ENCODE results near the gene GALNTL6. TPM values are rescaled to one million over a fixed set of nuclear protein-coding genes. Genes with fewer than 3 reads are reported as not detected.

Gene GALNTL6
- total and polyA plus RNA-seq, 2 of the 4 experiments (the other 2 are of a cell fraction): under 0.01 TPM; not detected in 1

GRCh38 chr4:172045981-172046380 lies 232.8 kb downstream of the GALNTL6 start:
- no peak overlapping the region for H2BK15ac ChIP-seq (ENCODE audit: low read depth, low read length)
- H3K23ac ChIP-seq (ENCODE audit: low read depth, low read length): no peak overlapping the region
- ChIA-PET POLR2A (ENCODE audit: unreplicated experiment) (no interaction called here), CTCF (no interaction called here)
- no peak overlapping the region for H2BK5ac ChIP-seq (ENCODE audit: low read depth, low read length, poor library complexity, severe bottlenecking)
- no peak overlapping the region for H3K18ac ChIP-seq (ENCODE audit: low read depth, low read length)
- no peak overlapping the region for H4K8ac ChIP-seq (ENCODE audit: low read depth in 2 of 2, low read length in 2 of 2)
- no peak overlapping the region for H3K4me2 ChIP-seq (ENCODE audit: low read depth, low read length)
- H4K20me1 ChIP-seq (ENCODE audit: insufficient read depth, low read length): no peaks in the 10 kb centered on the region
- ATAC-seq (ENCODE audit: low read depth) (no peak), DNase-seq (no peak)
- H4K91ac ChIP-seq (ENCODE audit: insufficient read depth, low read depth, low read length): no peak overlapping the region
- H3K27me3 ChIP-seq (ENCODE audit: control insufficient read depth, insufficient read depth, low read length): no peaks in the 10 kb centered on the region
- intact Hi-C loops (cut with micrococcal nuclease): no loop called here
- no peak overlapping the region for H2BK120ac ChIP-seq (ENCODE audit: low read depth, low read length)
- no peak overlapping the region for H4K5ac ChIP-seq (ENCODE audit: low read depth, low read length)
- no peaks in the 10 kb centered on the region for H3K36me3 ChIP-seq (ENCODE audit: control insufficient read depth, insufficient read depth, low read length)
- H3K9ac ChIP-seq (ENCODE audit: low read depth, low read length): no peak overlapping the region
- no peak overlapping the region for H3K14ac ChIP-seq (replicated peaks; ENCODE audit: low read depth, low read length)
- no peak overlapping the region for H2BK20ac ChIP-seq (ENCODE audit: low read depth, low read length)
- no peak overlapping the region for H2AFZ ChIP-seq (replicated peaks; ENCODE audit: low read length, poor library complexity)
- no peaks in the 10 kb centered on the region for H3K4me1 ChIP-seq (ENCODE audit: control insufficient read depth, insufficient read depth, low read length)
- dilution Hi-C loops (cut with HindIII; ENCODE audit: low sequenced_read_pairs, unreplicated experiment): no loop called here
- no peak overlapping the region for H2AK5ac ChIP-seq (ENCODE audit: low read depth, low read length)
- peaks cover 3% of the 10 kb centered on the region for H3K9me3 ChIP-seq (ENCODE audit: control insufficient read depth, insufficient read depth, low read length)
- in situ Hi-C loops (cut with MboI; ENCODE audit: low sequenced_read_pairs): no loop called here
- H3K27ac ChIP-seq (ENCODE audit: insufficient read depth, low read length): no peak overlapping the region
- no CpG with 5 or more reads among the region's 2 CpGs for WGBS, 2 experiments (ENCODE audit: extremely low coverage in 2 of 2, insufficient read length in 1 of 2)
- no peak overlapping the region for H3K4ac ChIP-seq (ENCODE audit: low read depth, low read length)
- no peak for TF ChIP-seq USF2 (IDR thresholded peaks at IDR 0.05; ENCODE audit: low read depth, low read length)
- no peak for TF ChIP-seq BHLHE40 (IDR thresholded peaks at IDR 0.05; ENCODE audit: low read depth, low read length)
- peak; percentile 55 for TF ChIP-seq CEBPB (IDR thresholded peaks at IDR 0.05; ENCODE audit: low read depth, low read length)
- no peak overlapping the region for H3K4me3 ChIP-seq (ENCODE audit: insufficient read depth, low read depth, low read length)
- no peaks in the 10 kb centered on the region for H3K79me1 ChIP-seq (ENCODE audit: low read depth in 1 of 2, low read length in 2 of 2)
- no peak overlapping the region for H3K56ac ChIP-seq (ENCODE audit: extremely low read depth, insufficient read depth, low read length)
- no peak overlapping the region for H2AK9ac ChIP-seq (replicated peaks; ENCODE audit: low read depth, low read length, poor library complexity)
- BruUV-seq (replicated peaks): no TSS peak
- H3K9me1 ChIP-seq (ENCODE audit: insufficient read depth, low read length): no peaks in the 10 kb centered on the region
